Omental fat pad (tissue), 4 donors: ENCODE data around the gene ENO2. TPM values are rescaled to one million over a fixed set of nuclear protein-coding genes. Genes with fewer than 3 reads are reported as not detected.

Experiments used
- ATAC-seq: fragments of 150-250 bp; one replicate; pipeline ENCODE4 v1.9.1; 2016; ENCODE audit warnings: mild to moderate bottlenecking, moderate library complexity; ENCODE audit not compliant: low FRiP score
- DNase-seq: peaks from one replicate; pipeline ENCODE4 v3.0.0-alpha.2; 2019; ENCODE audit warnings: low spot score
- CTCF ChIP-seq, 3 donors: fragments of 450-650 bp; IDR thresholded peaks; one replicate each; pipeline ENCODE4 v1.5.1; 2016 to 2017; ENCODE audit warnings: antibody characterized with exemption in 3 of 3, mild to moderate bottlenecking in 3 of 3, moderate library complexity in 2 of 3
- total RNA-seq, 4 donors: library from RNA; depleted of rRNA; stranded (reverse); fragments of >200 nt; gene quantifications; one replicate each; pipeline ENCODE4 v1.1.0, GENCODE V29; 2016

ENO2 gene
- total RNA-seq, 4 donors from 2014 or later: 3.5 to 14.3 (median 5.2) TPM

DNA sequence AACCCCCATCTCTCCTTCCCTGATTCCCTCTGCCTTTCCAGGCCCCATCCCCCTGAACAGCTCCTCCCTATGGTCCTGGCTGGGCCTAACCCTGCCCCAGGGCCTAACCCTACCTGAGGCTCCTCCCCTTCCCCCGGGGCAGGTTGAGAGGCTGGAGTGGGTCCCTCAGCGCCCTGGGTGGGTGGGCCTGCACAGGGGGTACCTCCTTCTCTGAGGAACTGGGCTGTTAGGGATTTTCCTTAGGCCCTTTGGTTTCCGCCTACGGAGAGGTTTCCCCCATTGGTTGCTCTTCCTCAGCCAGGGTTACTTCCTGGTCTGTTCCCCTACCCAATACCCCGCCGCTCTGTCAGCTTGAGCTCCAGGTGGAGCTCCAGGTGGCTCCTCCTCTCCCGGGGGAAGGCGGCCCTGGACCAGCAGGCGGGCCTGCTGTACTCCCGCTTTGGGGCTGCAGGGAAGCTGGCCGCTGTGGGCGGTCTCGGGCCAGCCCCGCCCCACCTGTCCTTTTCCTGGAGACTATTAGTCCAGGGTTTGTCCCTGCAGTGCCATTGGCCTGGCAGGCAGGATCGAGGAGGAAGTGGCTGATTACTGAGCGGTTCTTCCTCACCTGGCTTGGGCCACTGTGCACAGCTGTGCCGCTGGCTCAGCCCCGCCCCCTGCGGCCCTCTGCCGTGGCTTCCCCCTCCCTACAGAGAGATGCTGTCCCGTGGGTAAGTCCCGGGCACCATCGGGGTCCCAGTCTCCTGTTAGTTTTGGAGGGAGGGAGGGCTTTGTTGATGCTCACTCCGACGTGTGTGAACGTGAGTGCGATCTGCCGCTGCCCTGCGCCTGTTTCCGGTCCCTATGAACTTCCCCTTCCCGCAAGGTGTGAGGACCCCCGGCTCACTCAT is 31.9 kb downstream of the ENO2 start:
- ATAC-seq (peak; percentile 57), DNase-seq (no peak)
- TF ChIP-seq CTCF (IDR thresholded peaks at IDR 0.05): no peak

- no peak for ATAC-seq
- no peak for TF ChIP-seq CTCF (IDR thresholded peaks at IDR 0.05)
- no peak for DNase-seq
Observed at GRCh38 chr12:6946920-6947374, 32.6 kb downstream of the ENO2 start.

- no peak for TF ChIP-seq CTCF (IDR thresholded peaks at IDR 0.05)
- ATAC-seq (no peak), DNase-seq (no peak)
Observed at GRCh38 chr12:6947615-6948014, 33.2 kb downstream of the ENO2 start.

DNA sequence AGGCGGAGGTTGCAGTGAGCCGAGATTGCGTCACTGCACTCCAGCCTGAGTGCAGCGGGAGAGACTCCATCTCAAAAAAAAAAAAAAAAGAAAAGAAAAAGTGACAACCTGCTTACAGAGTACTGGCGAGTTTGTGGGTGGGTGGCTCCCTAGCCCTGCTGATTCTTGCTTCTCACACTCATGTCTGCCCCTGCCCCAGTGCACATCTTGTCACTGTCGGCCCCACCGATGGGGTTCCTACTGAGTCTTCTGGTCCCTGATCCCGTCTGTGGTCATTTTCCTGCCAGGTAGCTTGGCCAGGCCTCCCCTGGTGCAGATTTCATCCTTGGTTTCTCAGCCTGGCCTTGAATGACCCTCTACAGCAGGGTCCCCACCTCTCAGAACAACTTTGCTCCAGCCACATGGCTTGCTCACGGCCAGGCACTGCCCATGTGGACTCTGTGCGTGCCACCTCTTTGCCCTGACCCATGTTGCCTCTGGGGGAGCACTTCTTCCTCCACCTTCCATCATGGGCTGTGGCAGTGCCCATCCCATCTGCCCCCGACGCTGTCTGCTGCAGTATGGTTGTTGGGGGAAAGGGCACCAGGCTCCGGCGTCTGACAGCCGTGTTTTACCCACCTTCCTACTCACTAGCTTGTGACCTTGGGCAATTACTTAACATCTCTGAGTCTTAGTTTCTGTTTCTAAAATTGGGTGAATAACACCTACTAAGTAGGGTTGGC is 34.7 kb downstream of the ENO2 start:
- DNase-seq (no peak), ATAC-seq (no peak)
- TF ChIP-seq CTCF (IDR thresholded peaks at IDR 0.05): no peak

DNA sequence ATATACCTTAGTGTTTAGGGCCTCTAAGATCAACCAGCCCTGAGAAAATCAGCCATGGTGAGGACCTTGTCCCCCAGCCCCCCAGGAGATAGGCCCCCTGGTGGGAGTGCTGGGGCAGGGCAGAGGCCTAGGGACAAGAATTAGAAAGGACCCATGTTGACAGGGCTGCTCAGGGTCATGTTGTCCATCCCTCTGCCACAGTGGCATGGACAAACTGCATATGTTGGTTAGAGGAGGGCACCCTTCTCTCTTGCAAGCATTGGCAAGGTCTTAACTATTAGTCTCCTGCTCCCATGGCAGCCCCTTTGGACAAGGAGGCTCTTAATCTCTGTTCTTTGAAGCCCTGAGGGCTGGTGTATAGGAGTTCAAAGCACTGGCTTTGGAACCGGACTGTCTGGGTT is 36.0 kb downstream of the ENO2 start:
- ATAC-seq (no peak), DNase-seq (no peak)
- TF ChIP-seq CTCF (IDR thresholded peaks at IDR 0.05): no peak

GRCh38 chr12:6950811-6951540 is 36.6 kb downstream of the ENO2 start, which contains the start of gene PTPN6:
Gene PTPN6, plus strand, starts transcription at chr12:6951356. Its CDS starts 157 bp downstream, at chr12:6951513.
- no peak for ATAC-seq
- DNase-seq: no peak
- no peak for TF ChIP-seq CTCF (IDR thresholded peaks at IDR 0.05)
